ENCODE data around the gene ANAPC13. TPM values are rescaled to one million over a fixed set of nuclear protein-coding genes. Genes with fewer than 3 reads are reported as not detected.

ANAPC13 gene
- total and polyA plus RNA-seq, 2 of the 13 experiments (the other 11 are each of a cell fraction or from before 2014, with no cell fraction given), result 48.7 to 69.1 TPM

- ATAC-seq (peak; percentile 29; the same call in 2 of the 3 replicates), FAIRE-seq (no peak), DNase-seq (ENCODE audit: low spot score) (no peak)
- H3K4me3 ChIP-seq (replicated peaks in 1 of 3; ENCODE audit: insufficient read depth in 1 of 3, low read depth in 2 of 3, low read length in 3 of 3), result no peak overlapping the region
- peaks cover 33% of the 10 kb centered on the region for H3K9me3 ChIP-seq (ENCODE audit: low read length)
- no TSS peak for BruUV-seq (replicated peaks)
- WGBS (ENCODE audit: low lambda C conversion rate), result 94% methylated on average over 3 of the region's 7 CpGs
- TF ChIP-seq, protein P1, sequence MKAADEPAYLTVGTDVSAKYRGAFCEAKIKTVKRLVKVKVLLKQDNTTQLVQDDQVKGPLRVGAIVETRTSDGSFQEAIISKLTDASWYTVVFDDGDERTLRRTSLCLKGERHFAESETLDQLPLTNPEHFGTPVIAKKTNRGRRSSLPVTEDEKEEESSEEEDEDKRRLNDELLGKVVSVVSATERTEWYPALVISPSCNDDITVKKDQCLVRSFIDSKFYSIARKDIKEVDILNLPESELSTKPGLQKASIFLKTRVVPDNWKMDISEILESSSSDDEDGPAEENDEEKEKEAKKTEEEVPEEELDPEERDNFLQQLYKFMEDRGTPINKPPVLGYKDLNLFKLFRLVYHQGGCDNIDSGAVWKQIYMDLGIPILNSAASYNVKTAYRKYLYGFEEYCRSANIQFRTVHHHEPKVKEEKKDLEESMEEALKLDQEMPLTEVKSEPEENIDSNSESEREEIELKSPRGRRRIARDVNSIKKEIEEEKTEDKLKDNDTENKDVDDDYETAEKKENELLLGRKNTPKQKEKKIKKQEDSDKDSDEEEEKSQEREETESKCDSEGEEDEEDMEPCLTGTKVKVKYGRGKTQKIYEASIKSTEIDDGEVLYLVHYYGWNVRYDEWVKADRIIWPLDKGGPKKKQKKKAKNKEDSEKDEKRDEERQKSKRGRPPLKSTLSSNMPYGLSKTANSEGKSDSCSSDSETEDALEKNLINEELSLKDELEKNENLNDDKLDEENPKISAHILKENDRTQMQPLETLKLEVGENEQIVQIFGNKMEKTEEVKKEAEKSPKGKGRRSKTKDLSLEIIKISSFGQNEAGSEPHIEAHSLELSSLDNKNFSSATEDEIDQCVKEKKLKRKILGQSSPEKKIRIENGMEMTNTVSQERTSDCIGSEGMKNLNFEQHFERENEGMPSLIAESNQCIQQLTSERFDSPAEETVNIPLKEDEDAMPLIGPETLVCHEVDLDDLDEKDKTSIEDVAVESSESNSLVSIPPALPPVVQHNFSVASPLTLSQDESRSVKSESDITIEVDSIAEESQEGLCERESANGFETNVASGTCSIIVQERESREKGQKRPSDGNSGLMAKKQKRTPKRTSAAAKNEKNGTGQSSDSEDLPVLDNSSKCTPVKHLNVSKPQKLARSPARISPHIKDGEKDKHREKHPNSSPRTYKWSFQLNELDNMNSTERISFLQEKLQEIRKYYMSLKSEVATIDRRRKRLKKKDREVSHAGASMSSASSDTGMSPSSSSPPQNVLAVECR (CRISPR knock-in tag; IDR thresholded peaks at IDR 0.05; ENCODE audit: borderline replicate concordance), result no peak
- TF ChIP-seq ZNF891 (CRISPR knock-in tag; IDR thresholded peaks at IDR 0.05) (no peak), MLLT10 (CRISPR knock-in tag; IDR thresholded peaks at IDR 0.05) (no peak), ATRX (CRISPR knock-in tag; IDR thresholded peaks at IDR 0.05; ENCODE audit: borderline replicate concordance) (no peak), JUND (CRISPR knock-in tag; IDR thresholded peaks at IDR 0.05) (no peak), ZFP90 (CRISPR knock-in tag; IDR thresholded peaks at IDR 0.05; ENCODE audit: borderline replicate concordance) (no peak), POLR2G (IDR thresholded peaks at IDR 0.05; ENCODE audit: low read depth, low read length) (no peak)
- H3K27ac ChIP-seq (ENCODE audit: extremely low read length, insufficient read depth, low read length), result no peak overlapping the region
- in situ Hi-C loops (cut with HindIII; ENCODE audit: extremely low pct_ligation_motif_present, low pct_unique_long_range_greater_than_20kb), result no loop called here
- H2AFZ ChIP-seq (ENCODE audit: low read length), result no peak overlapping the region
- H3K27me3 ChIP-seq (ENCODE audit: control insufficient read depth in 1 of 2, insufficient read depth in 2 of 2, low read length in 2 of 2), result no peaks in the 10 kb centered on the region
- intact Hi-C loops (cut with micrococcal nuclease; ENCODE audit: unreplicated experiment), result no loop called here
- no peak overlapping the region for H3K4me2 ChIP-seq (ENCODE audit: low read depth, low read length)
- peaks cover 3% of the 10 kb centered on the region for H3K79me2 ChIP-seq (ENCODE audit: insufficient read depth, low read length)
- no peaks in the 10 kb centered on the region for H4K20me1 ChIP-seq (ENCODE audit: insufficient read depth, low read length)
- H3K36me3 ChIP-seq (replicated peaks in 1 of 2; ENCODE audit: control insufficient read depth in 1 of 2, insufficient read depth in 2 of 2, low read length in 2 of 2), result no peaks in the 10 kb centered on the region
- CTCF ChIA-PET (ENCODE audit: low intra/inter-chr PET ratio, low total read pairs), result no interaction called here
- no peaks in the 10 kb centered on the region for H3K4me1 ChIP-seq (ENCODE audit: insufficient read depth, low read length)
- no peak overlapping the region for H3K9ac ChIP-seq (ENCODE audit: insufficient read depth, low read depth, low read length)
- POLR2A ChIA-PET, result no interaction called here
Measured at GRCh38 chr3:134527538-134528186, 41.9 kb upstream of the ANAPC13 start.

Data from HepG2 (cell line).